ENCODE measurements around the gene PTPRT. TPM values are rescaled to one million over a fixed set of nuclear protein-coding genes. Genes with fewer than 3 reads are reported as not detected.

PTPRT gene
- total RNA-seq, 1 experiment from 2014 or later = not detected

- TF ChIP-seq CTCF (IDR thresholded peaks at IDR 0.05; ENCODE audit: unreplicated experiment) = no peak
- H3K9me3 Mint-ChIP-seq (ENCODE audit: low read depth, unreplicated experiment) = peaks cover under 1% of the 10 kb centered on the region
- no peak overlapping the region for H3K4me3 Mint-ChIP-seq (ENCODE audit: low read depth, unreplicated experiment)
Measured at GRCh38 chr20:42652266-42652665, 537.4 kb downstream of the PTPRT start.

GRCh38 chr20:42650191-42650746 is 539.4 kb downstream of the PTPRT start:
- peaks cover 12% of the 10 kb centered on the region for H3K27me3 Mint-ChIP-seq (ENCODE audit: unreplicated experiment)
- intact Hi-C loops (cut with micrococcal nuclease; ENCODE audit: unreplicated experiment) = no loop called here
- H3K4me3 Mint-ChIP-seq (ENCODE audit: low read depth, unreplicated experiment) = no peak overlapping the region
- H3K9me3 Mint-ChIP-seq (ENCODE audit: low read depth, unreplicated experiment) = peaks cover 4% of the 10 kb centered on the region
- no TSS peak for BruUV-seq (replicated peaks)
- peaks cover 4% of the 10 kb centered on the region for H3K36me3 Mint-ChIP-seq (ENCODE audit: insufficient read depth, unreplicated experiment)
- TF ChIP-seq CTCF (IDR thresholded peaks at IDR 0.05; ENCODE audit: unreplicated experiment) = no peak
- no peaks in the 10 kb centered on the region for H3K4me1 Mint-ChIP-seq (ENCODE audit: low read depth, unreplicated experiment)
- H3K27ac Mint-ChIP-seq (ENCODE audit: unreplicated experiment) = no peak overlapping the region
- DNase-seq = no peak
- CTCF ChIA-PET = no interaction called here

More at GRCh38 chr20:42652266-42652665, 537.4 kb downstream of the PTPRT start:
- no TSS peak for BruUV-seq (replicated peaks)
- Mint-ChIP-seq H3K27ac (ENCODE audit: unreplicated experiment) (no peak overlapping the region), H3K27me3 (ENCODE audit: unreplicated experiment) (peaks cover 22% of the 10 kb centered on the region), H3K4me1 (ENCODE audit: low read depth, unreplicated experiment) (no peaks in the 10 kb centered on the region), H3K36me3 (ENCODE audit: insufficient read depth, unreplicated experiment) (no peaks in the 10 kb centered on the region)
- intact Hi-C loops (cut with micrococcal nuclease; ENCODE audit: unreplicated experiment) = no loop called here
- DNase-seq = no peak
- CTCF ChIA-PET = no interaction called here

GRCh38 chr20:42649748-42650147 is 540.0 kb downstream of the PTPRT start:
- DNase-seq = no peak
- CTCF ChIA-PET = no interaction called here
- peaks cover 13% of the 10 kb centered on the region for H3K27me3 Mint-ChIP-seq (ENCODE audit: unreplicated experiment)
- no TSS peak for BruUV-seq (replicated peaks)
- H3K4me1 Mint-ChIP-seq (ENCODE audit: low read depth, unreplicated experiment) = no peaks in the 10 kb centered on the region
- no peak overlapping the region for H3K27ac Mint-ChIP-seq (ENCODE audit: unreplicated experiment)
- no peak overlapping the region for H3K4me3 Mint-ChIP-seq (ENCODE audit: low read depth, unreplicated experiment)
- peaks cover 5% of the 10 kb centered on the region for H3K9me3 Mint-ChIP-seq (ENCODE audit: low read depth, unreplicated experiment)
- H3K36me3 Mint-ChIP-seq (ENCODE audit: insufficient read depth, unreplicated experiment) = peaks cover 4% of the 10 kb centered on the region
- intact Hi-C loops (cut with micrococcal nuclease; ENCODE audit: unreplicated experiment) = no loop called here
- no peak for TF ChIP-seq CTCF (IDR thresholded peaks at IDR 0.05; ENCODE audit: unreplicated experiment)

GRCh38 chr20:42646250-42646649 is 543.5 kb downstream of the PTPRT start:
- peaks cover 15% of the 10 kb centered on the region for H3K27me3 Mint-ChIP-seq (ENCODE audit: unreplicated experiment)
- intact Hi-C loops (cut with micrococcal nuclease; ENCODE audit: unreplicated experiment) = no loop called here

More at GRCh38 chr20:42646250-42646649, 543.5 kb downstream of the PTPRT start:
- DNase-seq = no peak
- TF ChIP-seq CTCF (IDR thresholded peaks at IDR 0.05; ENCODE audit: unreplicated experiment) = no peak
- no TSS peak for BruUV-seq (replicated peaks)
- peaks cover 4% of the 10 kb centered on the region for H3K36me3 Mint-ChIP-seq (ENCODE audit: insufficient read depth, unreplicated experiment)
- no peak overlapping the region for H3K27ac Mint-ChIP-seq (ENCODE audit: unreplicated experiment)
- CTCF ChIA-PET = interaction anchor here (0.7 kb wide), 1 partner anchor 723 kb away, joined by 3 read pairs; no protein-coding TSS in a partner anchor
- no peak overlapping the region for H3K4me3 Mint-ChIP-seq (ENCODE audit: low read depth, unreplicated experiment)
- peaks cover 12% of the 10 kb centered on the region for H3K9me3 Mint-ChIP-seq (ENCODE audit: low read depth, unreplicated experiment)
- H3K4me1 Mint-ChIP-seq (ENCODE audit: low read depth, unreplicated experiment) = no peaks in the 10 kb centered on the region
